ENCODE results near the gene SH3RF3.
A peak's percentile ranks its signal among the peaks of the same experiment; 100 is the strongest.

GRCh38 chr2:109209412-109209811 lies 80.4 kb downstream of the SH3RF3 start:
- TF ChIP-seq CTCF (IDR thresholded peaks at IDR 0.05) (no peak), MAX (IDR thresholded peaks at IDR 0.05; ENCODE audit: low read depth) (0 out of 2 replicates have a peak, but pooled peaks have one; percentile 15), EZH2phosphoT487 (IDR thresholded peaks at IDR 0.05; ENCODE audit: borderline replicate concordance, low read depth) (no peak), REST (IDR thresholded peaks at IDR 0.05; ENCODE audit: low read depth, low read length) (no peak), PBX3 (IDR thresholded peaks at IDR 0.05) (no peak), EP300 (IDR thresholded peaks at IDR 0.05; ENCODE audit: borderline replicate concordance in 1 of 2, low read depth in 1 of 2, low read length in 1 of 2) (no peak), RFX5 (IDR thresholded peaks at IDR 0.05; ENCODE audit: low read length) (no peak), USF2 (IDR thresholded peaks at IDR 0.05; ENCODE audit: borderline replicate concordance, low read depth, low read length) (no peak), RCOR1 (IDR thresholded peaks at IDR 0.05; ENCODE audit: low read length) (no peak), TEAD4 (IDR thresholded peaks at IDR 0.05; ENCODE audit: borderline replicate concordance, insufficient read depth) (0 out of 2 replicates have a peak, but pooled peaks have one; percentile 34), SMC3 (IDR thresholded peaks at IDR 0.05; ENCODE audit: low read depth, low read length) (no peak), JUND (IDR thresholded peaks at IDR 0.05) (peak; percentile 86)

All from SK-N-SH (cell line).